ENCODE measurements around the gene ZNFX1.

Gene ZNFX1

DNA sequence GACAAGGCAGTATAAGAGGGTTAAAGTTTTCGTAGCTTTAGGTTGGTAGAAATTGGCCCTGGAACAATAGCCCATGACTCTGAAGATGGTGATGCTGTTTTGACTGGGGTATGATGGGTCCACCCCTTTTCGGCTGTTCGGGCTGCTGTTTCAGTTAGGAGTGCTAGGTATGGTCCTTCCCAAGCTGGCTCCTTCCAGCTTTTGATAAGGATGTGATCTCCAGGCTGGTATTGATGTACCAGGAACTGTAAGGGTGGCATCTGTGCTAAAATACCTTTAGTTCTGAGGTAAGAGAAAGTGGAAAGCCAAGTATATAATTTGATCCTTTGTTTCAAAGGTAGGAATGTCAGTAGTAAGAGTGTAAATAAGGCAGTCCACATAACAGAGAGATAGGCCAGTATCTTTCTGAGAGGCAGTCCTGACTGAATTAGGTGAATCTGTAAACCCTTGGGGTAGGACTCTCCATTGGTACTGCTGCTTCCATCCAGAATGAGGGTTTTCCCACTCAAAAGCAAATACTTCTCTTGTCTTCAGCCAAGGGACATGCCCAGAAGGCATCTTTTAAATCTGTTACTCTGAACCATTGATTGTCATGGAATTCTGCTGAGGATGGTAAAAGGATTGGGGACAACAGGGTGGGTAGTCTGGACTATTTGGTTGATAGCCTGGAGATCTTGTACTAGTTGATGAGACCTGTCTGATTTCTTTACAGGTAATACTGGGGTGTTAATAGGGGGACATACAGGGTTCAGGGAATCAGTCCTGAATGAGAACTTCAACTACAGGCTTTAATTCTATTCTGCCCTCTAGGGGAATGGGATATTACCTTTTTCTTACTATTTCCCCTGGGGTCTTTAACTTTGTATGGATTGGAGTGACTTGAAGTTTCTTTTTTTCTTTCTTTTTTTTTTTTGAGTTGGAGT, 6.1 kb upstream of the ZNFX1 start:
- no peak; the same call in 1 of the 2 replicates for TF ChIP-seq CTCF (IDR thresholded peaks at IDR 0.05)

- no peak for TF ChIP-seq CTCF (IDR thresholded peaks at IDR 0.05)
These were observed 5.4 kb upstream of the ZNFX1 start for GRCh38 chr20:49283176-49283702.

DNA sequence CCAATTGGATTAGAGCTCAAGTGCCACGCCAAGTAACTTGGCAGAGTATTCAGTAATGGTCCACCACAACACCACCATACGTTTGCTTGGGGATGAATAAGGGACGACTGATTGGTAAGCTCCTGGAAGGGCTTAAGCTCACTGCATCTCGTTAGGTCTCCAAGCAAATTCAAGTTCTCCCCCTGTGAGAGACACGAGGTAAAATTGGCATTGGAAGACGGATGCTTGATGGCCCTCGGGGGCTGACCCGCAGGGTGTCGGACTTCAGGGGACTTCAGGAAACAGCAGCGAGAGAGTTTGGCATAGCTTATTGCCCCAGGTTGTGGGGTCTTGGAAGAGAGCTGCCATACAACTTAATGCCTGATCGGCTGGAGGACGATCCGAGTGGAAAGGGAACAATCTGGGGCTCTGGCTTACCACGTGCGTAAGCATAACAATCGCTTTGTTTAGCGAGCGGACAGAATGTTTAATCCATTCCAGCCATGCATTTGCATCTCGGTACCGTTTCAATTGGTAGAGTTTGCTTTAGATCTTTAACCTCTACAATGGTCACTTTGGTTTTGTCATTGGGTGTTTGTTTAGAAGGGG, 4.8 kb upstream of the ZNFX1 start:
- TF ChIP-seq CTCF (IDR thresholded peaks at IDR 0.05) = no peak

GRCh38 chr20:49281913-49282467, 4.1 kb upstream of the ZNFX1 start:
- TF ChIP-seq CTCF (IDR thresholded peaks at IDR 0.05) = no peak

DNA sequence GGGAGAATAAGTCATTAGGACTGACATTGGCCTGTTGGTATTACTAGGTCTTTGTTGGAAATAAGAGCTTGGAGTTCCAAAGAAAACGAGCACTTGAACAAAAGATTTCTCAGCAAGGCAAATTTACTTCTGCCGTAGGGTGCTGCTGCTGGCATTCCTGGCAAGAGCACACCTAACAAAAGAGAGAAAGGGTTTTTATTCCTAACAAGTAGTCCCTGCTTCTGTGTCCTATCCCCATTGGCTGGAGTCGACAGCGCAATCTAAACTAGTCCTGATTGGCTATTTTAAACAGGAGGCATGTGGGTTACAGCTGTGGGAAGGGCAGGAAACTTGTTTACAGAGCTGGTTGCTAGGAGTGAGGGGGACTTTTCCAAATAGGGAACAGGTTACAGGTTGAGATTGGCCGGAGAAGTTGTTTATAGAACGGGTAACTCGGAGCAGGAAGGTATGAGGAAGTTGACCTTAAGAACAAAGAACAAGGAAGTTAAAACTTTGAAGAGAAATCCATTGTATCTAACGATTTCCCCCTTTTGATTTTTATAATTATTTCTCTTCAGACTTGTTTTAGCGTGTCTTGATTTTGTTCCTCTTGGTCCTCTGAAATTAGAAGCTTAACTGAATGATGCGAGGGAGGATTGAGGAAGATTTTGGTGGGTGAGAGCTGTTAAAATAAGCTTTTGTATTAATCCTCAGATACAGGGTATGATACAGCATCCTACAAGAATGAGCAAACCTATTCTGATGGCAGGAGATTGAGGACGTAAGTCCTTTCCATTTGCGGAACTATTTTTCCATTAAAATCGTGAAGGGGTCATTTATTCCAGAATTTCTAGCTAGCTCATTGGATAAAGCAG, 3.4 kb upstream of the ZNFX1 start:
- TF ChIP-seq CTCF (IDR thresholded peaks at IDR 0.05) = no peak

DNA sequence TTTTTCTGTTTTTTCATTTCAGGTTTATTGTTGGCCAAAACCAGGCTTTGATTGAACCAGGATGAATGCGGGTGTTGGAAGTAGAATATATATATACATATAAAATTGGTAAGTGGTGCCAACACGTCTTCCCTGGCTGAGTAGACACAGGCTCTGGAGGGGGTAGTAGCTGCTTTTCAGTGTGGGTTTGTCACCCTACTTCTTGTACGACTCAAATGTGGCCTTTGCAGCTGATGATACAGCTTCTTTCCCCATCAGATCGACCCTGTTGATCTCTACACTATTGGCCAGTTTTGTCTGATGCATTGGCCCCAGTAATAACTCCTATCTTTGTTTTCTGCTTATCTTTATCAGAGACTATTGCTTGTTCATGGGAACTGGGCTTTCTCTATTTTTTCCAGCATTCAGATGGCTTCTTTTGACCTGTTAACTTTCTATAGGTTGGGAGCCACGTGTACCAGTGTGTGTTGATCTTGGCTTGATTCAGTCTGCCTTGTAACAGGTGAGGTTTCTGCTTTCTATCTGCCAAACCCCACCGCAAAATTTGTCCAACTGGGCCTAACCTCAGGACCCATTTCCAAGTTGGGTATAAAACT, 2.7 kb upstream of the ZNFX1 start:
- no peak for TF ChIP-seq CTCF (IDR thresholded peaks at IDR 0.05)
